ENCODE measurements around the gene WSB1.

DNA sequence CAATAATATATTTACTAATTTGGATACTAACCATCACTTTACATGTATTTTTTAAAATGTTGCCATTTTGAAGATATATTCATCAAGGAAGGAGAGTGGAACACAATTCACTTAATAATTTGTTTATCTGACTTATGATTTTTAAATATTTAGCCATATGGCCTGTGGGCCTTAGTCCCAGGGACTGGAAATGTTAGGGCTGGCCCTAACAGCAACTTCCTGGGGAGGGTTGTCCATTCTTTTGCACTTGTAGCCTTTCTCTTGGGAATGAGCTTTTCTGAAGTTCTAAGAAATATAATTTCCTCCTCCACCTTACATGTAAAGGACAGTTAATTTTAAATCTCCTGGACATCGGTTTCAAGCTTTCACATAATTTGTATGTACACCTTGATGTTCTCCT lies 27.7 kb upstream of the WSB1 start:
- TF ChIP-seq CTCF (IDR thresholded peaks at IDR 0.05) (no peak), POLR2A (IDR thresholded peaks at IDR 0.05) (no peak)

Measured in lower leg skin (tissue), 3 donors.